Immature natural killer cell (primary cell): Measurements from ENCODE around the gene SSH2. TPM values are rescaled to one million over a fixed set of nuclear protein-coding genes. Genes with fewer than 3 reads are reported as not detected.

Experiments
- DNase-seq, 3 donors: peaks; one replicate each; pipeline ENCODE4 v3.0.0; 2022; ENCODE audit warnings: mixed read lengths in 1 of 3
- H3K27ac Mint-ChIP-seq, 6 donors: one replicate each; pipeline ENCODE4 v1.8.0; 2020; ENCODE audit warnings: mixed read lengths in 6 of 6, mild to moderate bottlenecking in 5 of 6, inconsistent platforms in 4 of 6, moderate library complexity in 3 of 6
- H3K27me3 Mint-ChIP-seq, 3 donors: one replicate each; pipeline ENCODE4 v1.8.0; 2020 to 2021; ENCODE audit warnings: low read depth in 3 of 3, mild to moderate bottlenecking in 3 of 3, mixed read lengths in 3 of 3, moderate library complexity in 3 of 3, inconsistent platforms in 1 of 3
- H3K36me3 Mint-ChIP-seq, 3 donors: one replicate each; pipeline ENCODE4 v1.8.0; 2020; ENCODE audit warnings: mixed read lengths in 3 of 3, inconsistent platforms in 2 of 3, mild to moderate bottlenecking in 2 of 3
- H3K4me1 Mint-ChIP-seq, 2 donors: one replicate each; pipeline ENCODE4 v1.8.0; 2020; ENCODE audit warnings: inconsistent platforms in 2 of 2, mild to moderate bottlenecking in 2 of 2, mixed read lengths in 2 of 2, moderate library complexity in 1 of 2
- H3K4me3 Mint-ChIP-seq, 5 donors: one replicate each; pipeline ENCODE4 v1.8.0; 2020; ENCODE audit warnings: mild to moderate bottlenecking in 5 of 5, mixed read lengths in 5 of 5, inconsistent platforms in 3 of 5, moderate library complexity in 3 of 5
- H3K9me3 Mint-ChIP-seq, 6 donors: one replicate each; pipeline ENCODE4 v1.8.0; 2020; ENCODE audit warnings: mild to moderate bottlenecking in 6 of 6, mixed read lengths in 6 of 6, inconsistent platforms in 4 of 6, moderate library complexity in 3 of 6
- polyA plus RNA-seq, 3 donors: library from polyadenylated mRNA; unstranded; fragments of 300-500 nt; fragmentation: Illumina TruSeq; gene quantifications; one replicate each; pipeline ENCODE4 v1.2.3, GENCODE V29; 2021

The SSH2 gene
- polyA plus RNA-seq, 3 donors from 2014 or later: 24.2 to 61.5 (median 25.3) TPM

DNA sequence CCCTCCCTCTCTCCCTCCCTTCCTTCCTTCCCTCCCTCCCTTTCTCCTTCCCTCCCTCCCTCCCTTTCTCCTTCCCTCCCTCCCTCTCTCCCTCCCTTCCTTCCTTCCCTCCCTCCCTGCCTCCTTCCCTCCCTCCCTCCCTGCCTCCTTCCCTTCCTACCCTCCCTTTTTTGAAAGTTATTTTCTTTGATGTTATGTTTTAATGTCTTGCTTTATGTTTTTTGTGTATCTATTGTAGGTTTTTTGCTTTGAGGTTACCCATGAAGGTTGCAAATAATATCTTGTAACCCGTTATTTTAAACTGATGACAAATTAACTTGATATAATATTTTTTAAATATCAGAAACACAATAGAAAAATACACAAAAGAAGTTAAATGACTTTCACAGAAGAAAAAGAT, 96.2 kb downstream of the SSH2 start:
- no peak overlapping the region for H3K4me3 Mint-ChIP-seq
- no peak overlapping the region for H3K27ac Mint-ChIP-seq
- no peak for DNase-seq
- peaks cover 0 to 3% (median 0%) of the 10 kb centered on the region in 3 donors for H3K27me3 Mint-ChIP-seq
- H3K4me1 Mint-ChIP-seq: peaks cover 5 to 9% of the 10 kb centered on the region in 2 donors
- no peaks in the 10 kb centered on the region for H3K9me3 Mint-ChIP-seq
- peaks cover 0 to 5% (median 0%) of the 10 kb centered on the region in 3 donors for H3K36me3 Mint-ChIP-seq

DNA sequence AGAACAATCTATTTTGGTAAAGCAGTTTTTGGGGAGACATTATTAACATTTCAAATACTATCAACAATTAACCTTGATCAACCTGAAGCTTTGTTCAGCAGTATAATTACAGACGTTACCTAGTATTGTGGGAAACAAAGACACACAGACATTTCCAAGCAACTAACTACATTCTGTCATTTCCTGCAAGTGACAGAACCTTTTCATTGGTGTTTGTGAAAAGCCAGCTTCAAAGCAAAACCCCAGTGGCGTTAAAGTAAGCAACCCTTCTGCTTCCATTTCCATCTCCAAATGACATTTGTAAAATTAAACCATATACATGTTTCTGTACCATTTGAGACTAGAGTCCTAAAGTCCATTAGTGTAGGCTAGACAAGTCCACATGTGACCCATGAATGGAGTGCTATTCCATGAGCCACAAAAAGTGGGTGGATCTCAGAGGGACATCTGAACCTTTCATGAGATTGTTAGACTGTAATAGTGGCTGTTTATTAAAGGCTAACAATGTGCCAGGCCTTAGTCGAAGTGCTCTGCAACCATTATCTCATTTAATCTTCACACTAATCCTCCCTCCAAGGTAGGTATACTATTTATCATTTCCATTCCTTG, 101.2 kb downstream of the SSH2 start:
- no peaks in the 10 kb centered on the region for H3K9me3 Mint-ChIP-seq
- peaks cover 0 to 5% (median 0%) of the 10 kb centered on the region in 3 donors for H3K36me3 Mint-ChIP-seq
- no peaks in the 10 kb centered on the region for H3K27me3 Mint-ChIP-seq
- DNase-seq: no peak
- H3K4me1 Mint-ChIP-seq: peaks cover 6 to 16% of the 10 kb centered on the region in 2 donors
- H3K4me3 Mint-ChIP-seq: no peak overlapping the region
- no peak overlapping the region for H3K27ac Mint-ChIP-seq

DNA sequence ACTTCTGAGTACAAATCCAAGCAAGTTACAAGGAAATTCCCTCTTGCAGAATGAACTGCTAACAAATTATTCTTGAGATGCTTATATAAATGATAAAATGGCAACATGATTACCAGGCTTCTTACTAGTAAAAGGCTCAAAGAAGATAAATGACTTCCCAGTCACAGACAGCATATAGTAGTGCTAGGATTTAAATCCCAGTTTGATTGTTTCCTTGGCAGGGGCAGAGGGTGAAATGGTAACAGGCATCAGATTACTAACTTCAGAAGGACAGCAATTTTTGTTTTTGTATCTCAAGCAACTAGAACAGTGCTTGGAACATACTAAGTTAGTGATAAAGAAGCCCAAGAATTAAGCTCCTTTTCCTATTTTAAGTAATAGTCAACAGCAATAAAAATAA, 102.8 kb downstream of the SSH2 start:
- no peaks in the 10 kb centered on the region for H3K9me3 Mint-ChIP-seq
- H3K27ac Mint-ChIP-seq: no peak overlapping the region
- H3K4me3 Mint-ChIP-seq: no peak overlapping the region
- peaks cover 0 to 2% (median 0%) of the 10 kb centered on the region in 3 donors for H3K27me3 Mint-ChIP-seq
- H3K4me1 Mint-ChIP-seq: peaks cover 6 to 16% of the 10 kb centered on the region in 2 donors
- H3K36me3 Mint-ChIP-seq: no peaks in the 10 kb centered on the region
- no peak for DNase-seq

DNA sequence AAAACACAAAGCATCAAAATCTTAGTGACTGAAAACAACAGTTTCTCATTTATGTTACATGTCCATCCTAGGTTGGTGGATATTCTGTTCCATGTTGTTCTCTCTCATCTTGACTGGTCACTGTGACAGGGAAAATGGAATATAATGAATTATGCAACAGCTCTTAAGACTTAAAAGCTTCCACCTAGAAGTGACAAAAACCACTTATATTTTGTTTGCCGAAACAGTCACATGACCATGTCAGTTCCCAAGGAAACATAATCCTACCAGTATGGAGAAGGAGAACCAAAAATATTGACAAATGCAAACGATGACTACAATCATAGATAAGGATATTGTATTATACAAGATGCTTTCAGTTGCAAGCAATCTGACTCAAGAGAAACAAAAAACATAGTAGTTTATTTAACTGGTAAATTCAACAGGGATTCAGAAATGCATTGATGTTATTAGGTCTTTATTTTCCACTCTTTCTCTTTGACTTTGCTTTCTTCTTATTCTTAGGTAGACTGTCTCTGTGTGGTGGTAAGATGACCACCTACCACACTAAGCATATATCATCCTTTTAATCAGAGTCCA, 103.8 kb downstream of the SSH2 start:
- H3K9me3 Mint-ChIP-seq: no peaks in the 10 kb centered on the region
- no peak overlapping the region for H3K4me3 Mint-ChIP-seq
- peaks cover 6 to 16% of the 10 kb centered on the region in 2 donors for H3K4me1 Mint-ChIP-seq
- H3K36me3 Mint-ChIP-seq: no peaks in the 10 kb centered on the region
- peak overlapping the region in 1 of 6 donors; percentile 35 for H3K27ac Mint-ChIP-seq
- DNase-seq: no peak
- H3K27me3 Mint-ChIP-seq: peaks cover 0 to 2% (median 0%) of the 10 kb centered on the region in 3 donors

DNA sequence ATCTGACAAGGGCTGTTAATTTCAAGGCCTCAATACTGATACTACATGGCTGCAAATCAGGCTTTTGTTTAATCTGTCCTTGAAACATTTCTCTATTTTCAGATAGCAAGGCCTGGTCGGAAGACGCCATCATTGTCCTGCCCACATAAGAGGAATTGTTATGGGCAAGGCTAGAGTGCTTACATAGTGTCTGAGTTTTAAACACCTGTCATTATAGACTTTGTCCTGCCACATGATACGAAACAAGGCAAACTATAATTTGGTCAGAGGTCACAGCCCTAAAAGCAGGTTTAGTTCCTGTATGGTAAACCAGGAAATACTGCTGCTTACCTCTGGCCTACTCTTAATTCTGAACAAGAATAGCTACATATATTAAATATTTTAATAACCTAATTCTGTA, 104.4 kb downstream of the SSH2 start:
- H3K4me1 Mint-ChIP-seq: peaks cover 6 to 12% of the 10 kb centered on the region in 2 donors
- peaks cover 0 to 2% (median 0%) of the 10 kb centered on the region in 3 donors for H3K27me3 Mint-ChIP-seq
- H3K4me3 Mint-ChIP-seq: no peak overlapping the region

DNA sequence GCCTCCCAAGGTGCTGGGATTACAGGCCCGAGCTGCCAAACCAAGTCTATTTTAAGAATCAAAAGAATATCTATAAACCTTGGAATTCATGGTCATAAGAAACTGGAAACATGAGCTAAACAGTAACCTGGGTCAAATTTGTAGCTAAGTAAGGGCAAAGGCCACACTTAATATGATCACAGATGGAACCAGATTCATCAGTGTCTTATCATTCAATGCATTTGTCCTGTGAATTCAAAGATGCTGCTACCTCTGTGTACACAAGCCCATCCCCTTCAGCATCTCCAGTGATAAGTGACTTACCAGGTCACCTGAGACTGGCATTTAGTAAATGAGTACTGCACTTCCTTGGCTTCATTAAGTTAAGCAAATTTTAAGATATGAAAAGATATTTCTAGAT, 108.1 kb downstream of the SSH2 start:
- no peaks in the 10 kb centered on the region for H3K9me3 Mint-ChIP-seq
- H3K36me3 Mint-ChIP-seq: no peaks in the 10 kb centered on the region
- peaks cover 0 to 2% (median 0%) of the 10 kb centered on the region in 3 donors for H3K27me3 Mint-ChIP-seq
- peaks cover 4 to 6% of the 10 kb centered on the region in 2 donors for H3K4me1 Mint-ChIP-seq
- DNase-seq: no peak
- no peak overlapping the region for H3K4me3 Mint-ChIP-seq
- H3K27ac Mint-ChIP-seq: no peak overlapping the region

More for the DNA sequence above, 104.4 kb downstream of the SSH2 start:
- H3K27ac Mint-ChIP-seq: no peak overlapping the region
- no peak for DNase-seq
- H3K9me3 Mint-ChIP-seq: no peaks in the 10 kb centered on the region
- H3K36me3 Mint-ChIP-seq: no peaks in the 10 kb centered on the region

DNA sequence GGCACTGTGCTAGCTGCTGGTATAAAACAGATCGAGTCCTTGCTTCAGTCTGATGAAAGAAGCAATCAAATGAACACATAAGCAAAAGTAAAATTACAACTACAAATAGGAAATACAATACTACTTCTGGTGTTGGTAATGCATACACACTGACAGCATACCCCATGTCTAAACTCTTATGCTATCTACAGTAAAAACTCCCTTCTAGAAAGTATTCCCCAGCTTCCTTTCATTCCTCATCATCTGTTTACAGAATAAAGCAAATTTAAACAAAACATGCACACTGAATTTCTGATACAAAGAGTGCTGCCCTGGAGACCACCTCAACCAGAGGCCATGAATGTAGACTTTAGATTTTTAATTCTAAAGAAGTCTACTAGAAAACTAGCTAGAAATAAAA, 109.6 kb downstream of the SSH2 start:
- no peak for DNase-seq
- Mint-ChIP-seq H3K36me3 (no peaks in the 10 kb centered on the region), H3K4me1 (peaks cover 4 to 6% of the 10 kb centered on the region in 2 donors), H3K9me3 (no peaks in the 10 kb centered on the region), H3K4me3 (no peak overlapping the region), H3K27ac (peak overlapping the region in 1 of 6 donors; percentile 10), H3K27me3 (peaks cover 0 to 2% (median 0%) of the 10 kb centered on the region in 3 donors)

DNA sequence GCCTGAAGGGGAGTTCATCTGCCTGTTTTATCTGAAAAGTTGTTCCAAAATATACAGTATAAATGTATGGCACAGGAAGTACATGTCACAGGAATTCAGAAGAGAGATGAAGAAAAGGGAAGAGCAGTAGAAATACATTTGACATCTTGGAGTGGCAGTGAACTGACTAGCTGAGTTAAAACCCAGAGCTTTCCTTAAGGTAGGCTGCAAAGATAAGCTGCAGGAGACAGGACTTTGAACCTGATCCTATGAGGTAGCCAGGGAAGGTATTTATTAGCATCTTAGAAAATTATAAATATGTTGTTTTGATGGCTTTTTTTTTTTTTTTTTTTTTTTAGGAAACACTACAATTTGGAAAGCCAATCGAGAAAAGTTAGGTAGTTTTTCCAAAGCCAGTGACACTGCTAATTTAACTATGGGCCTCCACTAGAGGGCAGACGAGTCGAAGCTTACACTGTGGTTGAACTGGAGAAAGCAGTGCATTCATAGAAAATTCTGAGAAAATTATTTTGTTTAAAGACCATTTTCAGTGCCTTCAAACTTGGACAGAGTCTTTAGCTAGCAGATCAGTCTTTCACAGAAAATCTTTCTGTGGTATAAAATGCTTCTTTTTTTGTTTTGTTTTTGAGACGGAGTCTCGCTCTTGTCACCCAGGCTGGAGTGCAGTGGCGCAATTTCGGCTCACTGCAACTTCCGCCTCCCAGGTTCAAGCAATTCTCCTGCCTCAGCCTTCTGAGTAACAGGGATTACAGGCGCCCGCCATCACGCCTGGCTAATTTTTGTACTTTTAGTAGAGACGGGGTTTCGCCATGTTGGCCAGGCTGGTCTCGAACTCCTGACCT, 122.3 kb downstream of the SSH2 start:
- no peak overlapping the region for H3K4me3 Mint-ChIP-seq
- H3K27ac Mint-ChIP-seq: peak overlapping the region in 1 of 6 donors; percentile 30
- peaks cover 0 to 8% of the 10 kb centered on the region in 2 donors for H3K4me1 Mint-ChIP-seq
- DNase-seq: peak; percentile 51 to 65 (median 59)
- no peaks in the 10 kb centered on the region for H3K36me3 Mint-ChIP-seq
- H3K27me3 Mint-ChIP-seq: no peaks in the 10 kb centered on the region
- no peaks in the 10 kb centered on the region for H3K9me3 Mint-ChIP-seq

DNA sequence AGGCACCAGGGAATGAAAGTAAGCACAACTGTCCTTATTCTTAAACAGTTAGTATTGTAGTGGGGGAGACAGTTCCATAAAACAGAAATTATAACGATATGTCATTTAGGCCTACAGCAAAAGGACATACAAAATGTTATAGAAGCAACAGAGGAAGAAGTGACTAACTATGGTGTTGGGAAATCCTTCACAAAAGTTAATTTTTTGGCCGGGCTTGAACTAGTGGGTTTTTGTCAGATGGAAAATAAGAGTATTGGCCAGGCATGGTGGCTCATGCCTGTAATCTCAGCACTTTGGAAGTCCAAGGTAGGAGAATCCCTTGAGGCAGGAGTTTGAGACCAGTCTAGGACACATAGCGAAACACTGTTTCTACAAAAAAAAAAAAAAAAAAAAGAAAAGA, 127.8 kb downstream of the SSH2 start:
- no peak for DNase-seq
- H3K27ac Mint-ChIP-seq: no peak overlapping the region
- H3K36me3 Mint-ChIP-seq: no peaks in the 10 kb centered on the region
- no peaks in the 10 kb centered on the region for H3K9me3 Mint-ChIP-seq
- no peak overlapping the region for H3K4me3 Mint-ChIP-seq
- no peaks in the 10 kb centered on the region for H3K27me3 Mint-ChIP-seq
- H3K4me1 Mint-ChIP-seq: peaks cover 0 to 2% of the 10 kb centered on the region in 2 donors

DNA sequence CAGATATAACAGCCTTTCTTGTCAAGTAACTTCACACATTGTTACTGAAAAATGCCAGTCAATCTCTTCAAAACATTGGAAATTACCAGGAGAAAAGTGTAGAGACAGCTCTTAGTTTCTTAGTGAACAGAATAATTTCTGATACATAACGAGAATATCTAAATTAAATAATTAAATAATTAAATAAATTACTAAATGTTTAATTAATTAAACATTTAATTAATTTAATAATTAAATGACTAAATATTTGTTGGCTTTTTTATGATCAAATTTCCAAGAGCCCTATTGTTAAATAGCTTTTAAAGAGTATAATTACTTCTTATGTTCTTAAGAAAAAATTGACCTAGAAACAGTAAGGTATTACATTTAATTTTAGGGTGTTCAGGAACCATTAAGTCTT, 129.6 kb downstream of the SSH2 start:
- no peak for DNase-seq
- H3K9me3 Mint-ChIP-seq: no peaks in the 10 kb centered on the region
- no peak overlapping the region for H3K27ac Mint-ChIP-seq
- H3K4me1 Mint-ChIP-seq: no peaks in the 10 kb centered on the region
- H3K27me3 Mint-ChIP-seq: no peaks in the 10 kb centered on the region
- no peak overlapping the region for H3K4me3 Mint-ChIP-seq
- no peaks in the 10 kb centered on the region for H3K36me3 Mint-ChIP-seq

DNA sequence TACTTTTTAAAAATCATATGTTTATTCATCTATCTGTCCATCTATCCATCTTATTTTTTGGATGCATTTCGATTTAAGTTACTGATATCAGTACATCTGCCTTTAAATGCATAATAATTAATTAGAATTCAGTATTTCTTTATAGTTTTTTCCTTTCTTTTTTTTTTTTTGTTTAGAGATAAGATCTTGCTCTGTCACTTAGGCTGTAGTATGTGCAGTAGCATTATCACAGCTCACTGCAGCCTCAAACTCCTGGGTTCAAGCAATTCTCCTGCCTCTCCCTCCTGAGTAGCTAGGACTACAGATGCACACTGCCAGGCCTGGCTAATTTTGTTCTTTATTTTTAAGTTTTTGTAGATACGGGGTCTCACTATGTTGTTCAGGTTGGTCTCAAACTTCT, 133.4 kb downstream of the SSH2 start:
- no peak overlapping the region for H3K4me3 Mint-ChIP-seq
- no peaks in the 10 kb centered on the region for H3K9me3 Mint-ChIP-seq
- no peaks in the 10 kb centered on the region for H3K4me1 Mint-ChIP-seq
- H3K27ac Mint-ChIP-seq: no peak overlapping the region
- H3K36me3 Mint-ChIP-seq: no peaks in the 10 kb centered on the region
- H3K27me3 Mint-ChIP-seq: peaks cover 0 to 2% (median 0%) of the 10 kb centered on the region in 3 donors
- no peak for DNase-seq

DNA sequence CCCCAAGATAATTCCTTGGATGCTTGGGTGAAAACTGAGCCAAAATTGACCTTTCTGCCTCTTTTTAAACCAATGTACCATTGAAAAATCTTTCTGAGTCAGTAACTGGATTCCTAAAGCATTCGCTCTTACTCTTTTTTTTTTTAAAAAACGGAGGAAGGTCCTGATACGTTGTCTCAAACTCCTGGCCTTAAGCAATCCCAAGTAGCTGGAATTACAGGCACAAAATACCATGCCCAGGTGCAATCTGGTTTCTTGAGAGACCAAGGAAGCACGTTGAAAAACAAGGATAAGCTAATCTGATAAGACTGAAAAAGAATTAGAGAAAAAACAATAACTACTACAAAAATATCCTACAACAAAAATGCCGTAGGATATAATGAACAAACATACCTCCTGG, 136.5 kb downstream of the SSH2 start:
- Mint-ChIP-seq H3K9me3 (no peaks in the 10 kb centered on the region), H3K36me3 (peaks cover 0 to 6% (median 0%) of the 10 kb centered on the region in 3 donors), H3K4me3 (no peak overlapping the region), H3K27me3 (peaks cover 0 to 2% (median 1%) of the 10 kb centered on the region in 3 donors), H3K27ac (no peak overlapping the region), H3K4me1 (peaks cover 0 to 6% of the 10 kb centered on the region in 2 donors)
- no peak for DNase-seq

DNA sequence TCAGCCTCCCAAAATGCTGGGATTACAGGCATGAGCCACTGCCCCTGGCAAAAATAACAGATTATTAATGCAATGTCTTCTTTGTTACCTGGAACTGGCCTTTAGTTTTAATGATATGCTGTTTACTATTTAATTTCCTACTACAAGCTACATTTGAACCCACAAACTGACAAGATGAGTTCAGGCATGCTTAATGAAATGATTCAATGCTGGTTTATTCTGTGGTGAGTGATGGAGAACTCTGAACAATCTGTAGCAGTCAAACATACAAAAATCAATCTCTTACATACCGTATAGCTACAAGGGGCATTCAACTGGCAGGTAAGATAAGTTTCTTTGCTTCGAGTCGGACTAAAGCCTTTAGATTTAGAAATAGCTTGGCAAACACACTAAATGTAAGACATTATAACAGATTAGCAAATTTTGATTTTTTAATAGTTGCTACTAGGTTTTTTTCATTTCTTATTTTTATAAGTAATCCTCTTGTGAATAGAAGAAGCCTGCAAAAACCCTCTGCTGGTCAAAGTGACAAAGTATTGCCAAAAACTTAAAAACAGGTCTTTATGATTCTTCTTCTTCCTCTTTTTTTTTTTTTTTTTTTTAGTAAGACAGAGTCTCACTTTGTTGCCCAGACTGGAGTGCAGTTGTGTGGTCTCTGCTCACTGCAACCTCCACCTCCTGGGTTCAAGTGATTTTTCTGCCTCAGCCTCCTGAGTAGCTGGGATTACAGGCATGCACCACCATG, 138.5 kb downstream of the SSH2 start:
- no peaks in the 10 kb centered on the region for H3K9me3 Mint-ChIP-seq
- peaks cover 0 to 6% of the 10 kb centered on the region in 2 donors for H3K4me1 Mint-ChIP-seq
- no peak for DNase-seq
- H3K27me3 Mint-ChIP-seq: peaks cover 0 to 2% (median 1%) of the 10 kb centered on the region in 3 donors
- H3K27ac Mint-ChIP-seq: peak overlapping the region in 2 of 6 donors; percentile 38 to 55
- no peak overlapping the region for H3K4me3 Mint-ChIP-seq
- peaks cover 0 to 6% (median 0%) of the 10 kb centered on the region in 3 donors for H3K36me3 Mint-ChIP-seq
